Type B pancreatic cell (in vitro differentiated cells): ENCODE data around the gene MREG. TPM values are rescaled to one million over a fixed set of nuclear protein-coding genes. Genes with fewer than 3 reads are reported as not detected.

Experiments used
- DNase-seq: peaks from one replicate; pipeline ENCODE4 v3.0.0; 2021; ENCODE audit warnings: mixed read lengths; ENCODE audit not compliant: unreplicated experiment; ENCODE audit errors: extremely low spot score
- H3K27ac Mint-ChIP-seq: 2 replicates; pipeline ENCODE4 v1.8.0; 2021; ENCODE audit warnings: mild to moderate bottlenecking, mixed read lengths
- H3K27me3 Mint-ChIP-seq: 2 replicates; pipeline ENCODE4 v1.8.0; 2021; ENCODE audit warnings: mixed read lengths
- H3K36me3 Mint-ChIP-seq: 2 replicates; pipeline ENCODE4 v1.8.0; 2021; ENCODE audit warnings: mixed read lengths
- H3K4me1 Mint-ChIP-seq: one replicate; pipeline ENCODE4 v1.8.0; 2021; ENCODE audit warnings: mixed read lengths; ENCODE audit not compliant: unreplicated experiment
- H3K4me3 Mint-ChIP-seq: 2 replicates; pipeline ENCODE4 v1.8.0; 2021; ENCODE audit warnings: mild to moderate bottlenecking, mixed read lengths
- H3K9me3 Mint-ChIP-seq: 2 replicates; pipeline ENCODE4 v1.8.0; 2021; ENCODE audit warnings: mixed read lengths
- total RNA-seq: library from RNA; stranded (reverse); gene quantifications from 2 replicates; pipeline ENCODE4 v1.2.1, GENCODE V29; 2021; ENCODE audit warnings: low replicate concordance
- TF ChIP-seq, protein P1 (sequence below): fragments of 200-600 bp; sonication (generic); conservative IDR thresholded peaks from 2 replicates; pipeline ENCODE4 v1.5.0; 2021; ENCODE audit warnings: antibody characterized with exemption, mild to moderate bottlenecking

The MREG gene
- total RNA-seq, 1 donor from 2014 or later = 15.7 TPM

DNA sequence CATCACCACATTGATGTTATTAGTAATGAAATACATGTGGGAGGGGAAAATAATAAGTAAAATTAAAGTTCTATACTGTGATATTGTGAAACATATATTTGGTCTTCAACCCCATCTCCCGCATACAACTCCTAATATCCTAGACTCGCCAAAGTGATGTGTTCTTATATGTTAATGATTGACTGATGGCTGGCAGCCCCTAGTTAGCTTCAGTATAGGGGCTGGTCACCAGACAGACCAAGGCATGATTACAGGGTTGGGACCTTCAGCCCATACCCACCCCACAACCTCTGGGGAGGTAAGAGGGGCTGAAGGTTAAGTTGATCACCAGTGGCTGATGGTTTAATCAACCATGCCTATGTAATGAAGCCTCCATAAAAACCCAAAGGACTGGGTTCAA, 28.1 kb upstream of the MREG start:
- TF ChIP-seq, protein P1, sequence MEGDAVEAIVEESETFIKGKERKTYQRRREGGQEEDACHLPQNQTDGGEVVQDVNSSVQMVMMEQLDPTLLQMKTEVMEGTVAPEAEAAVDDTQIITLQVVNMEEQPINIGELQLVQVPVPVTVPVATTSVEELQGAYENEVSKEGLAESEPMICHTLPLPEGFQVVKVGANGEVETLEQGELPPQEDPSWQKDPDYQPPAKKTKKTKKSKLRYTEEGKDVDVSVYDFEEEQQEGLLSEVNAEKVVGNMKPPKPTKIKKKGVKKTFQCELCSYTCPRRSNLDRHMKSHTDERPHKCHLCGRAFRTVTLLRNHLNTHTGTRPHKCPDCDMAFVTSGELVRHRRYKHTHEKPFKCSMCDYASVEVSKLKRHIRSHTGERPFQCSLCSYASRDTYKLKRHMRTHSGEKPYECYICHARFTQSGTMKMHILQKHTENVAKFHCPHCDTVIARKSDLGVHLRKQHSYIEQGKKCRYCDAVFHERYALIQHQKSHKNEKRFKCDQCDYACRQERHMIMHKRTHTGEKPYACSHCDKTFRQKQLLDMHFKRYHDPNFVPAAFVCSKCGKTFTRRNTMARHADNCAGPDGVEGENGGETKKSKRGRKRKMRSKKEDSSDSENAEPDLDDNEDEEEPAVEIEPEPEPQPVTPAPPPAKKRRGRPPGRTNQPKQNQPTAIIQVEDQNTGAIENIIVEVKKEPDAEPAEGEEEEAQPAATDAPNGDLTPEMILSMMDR = no peak
- Mint-ChIP-seq H3K9me3 (no peaks in the 10 kb centered on the region), H3K27me3 (no peaks in the 10 kb centered on the region), H3K4me1 (no peaks in the 10 kb centered on the region), H3K36me3 (peaks cover 4% of the 10 kb centered on the region), H3K4me3 (no peak overlapping the region), H3K27ac (no peak overlapping the region)
- no peak for DNase-seq

DNA sequence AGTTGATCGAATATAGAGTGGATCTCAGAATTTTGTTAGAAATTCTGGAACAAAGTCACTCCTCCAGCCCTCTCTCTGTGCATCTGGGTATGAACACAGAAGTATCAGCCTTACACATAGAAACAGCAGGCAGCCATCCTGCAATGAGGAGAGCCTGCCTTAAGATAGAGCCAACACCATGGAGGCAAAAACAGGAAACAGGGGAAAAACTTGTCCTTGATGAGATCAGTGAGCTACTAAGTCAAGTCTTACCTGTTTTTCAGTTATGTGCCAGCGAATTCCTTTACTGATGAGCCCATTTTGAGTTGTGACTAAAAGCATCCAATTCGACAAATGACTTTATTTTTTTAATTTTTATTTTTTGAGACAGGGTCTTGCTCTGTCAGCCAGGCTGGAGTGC, 26.6 kb upstream of the MREG start:
- Mint-ChIP-seq H3K36me3 (peaks cover 4% of the 10 kb centered on the region), H3K4me3 (no peak overlapping the region), H3K9me3 (no peaks in the 10 kb centered on the region), H3K27ac (peak overlapping the region; percentile 76), H3K27me3 (no peaks in the 10 kb centered on the region), H3K4me1 (no peaks in the 10 kb centered on the region)
- TF ChIP-seq, protein P1 = no peak
- no peak for DNase-seq

DNA sequence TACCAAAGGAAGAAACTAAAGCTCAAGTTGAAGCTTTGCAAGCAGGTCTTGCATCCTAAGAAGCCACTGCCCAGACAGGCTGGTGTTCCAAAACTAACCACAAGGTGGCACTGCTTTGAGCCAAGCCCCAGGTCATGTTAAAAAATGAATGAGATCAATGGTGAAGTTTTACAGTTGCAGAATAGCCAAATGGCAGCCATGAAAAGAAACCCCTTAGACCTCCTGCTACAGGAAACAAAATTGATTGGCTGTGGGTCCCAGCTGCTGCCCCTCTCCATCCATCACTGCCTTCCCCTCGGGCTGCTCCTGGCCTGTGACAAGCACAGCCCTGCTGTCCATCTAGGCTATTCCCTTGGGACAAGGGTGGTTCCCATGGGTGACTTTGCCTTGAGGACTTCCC, 20.7 kb upstream of the MREG start:
- TF ChIP-seq, protein P1 = peak; percentile 93
- Mint-ChIP-seq H3K9me3 (no peaks in the 10 kb centered on the region), H3K27me3 (no peaks in the 10 kb centered on the region), H3K4me3 (no peak overlapping the region), H3K36me3 (peaks cover 7% of the 10 kb centered on the region), H3K27ac (no peak overlapping the region), H3K4me1 (peaks cover 5% of the 10 kb centered on the region)
- peak; percentile 79 for DNase-seq

DNA sequence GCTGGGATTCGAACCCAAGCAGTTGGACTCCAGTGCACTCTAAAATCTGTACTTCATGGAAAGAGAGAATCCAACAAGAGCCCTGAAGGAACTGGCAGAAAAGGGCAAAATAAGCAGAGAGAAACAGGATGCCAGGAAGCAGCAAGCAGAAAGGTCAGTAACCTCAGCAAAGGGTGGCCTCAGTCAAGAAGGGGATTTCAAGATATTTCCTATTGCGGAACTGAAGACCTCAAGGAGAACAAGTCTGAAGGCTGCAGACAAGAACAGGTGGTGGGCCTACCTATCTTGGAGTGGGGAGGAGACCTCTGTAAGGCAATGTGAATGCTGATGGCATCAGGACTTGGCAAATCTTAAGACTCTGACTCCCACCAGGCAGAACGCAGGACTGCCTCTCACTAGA, 20.1 kb upstream of the MREG start:
- Mint-ChIP-seq H3K9me3 (no peaks in the 10 kb centered on the region), H3K4me3 (no peak overlapping the region), H3K36me3 (peaks cover 7% of the 10 kb centered on the region), H3K4me1 (peaks cover 5% of the 10 kb centered on the region), H3K27me3 (no peaks in the 10 kb centered on the region), H3K27ac (no peak overlapping the region)
- DNase-seq = no peak
- TF ChIP-seq, protein P1 = no peak

DNA sequence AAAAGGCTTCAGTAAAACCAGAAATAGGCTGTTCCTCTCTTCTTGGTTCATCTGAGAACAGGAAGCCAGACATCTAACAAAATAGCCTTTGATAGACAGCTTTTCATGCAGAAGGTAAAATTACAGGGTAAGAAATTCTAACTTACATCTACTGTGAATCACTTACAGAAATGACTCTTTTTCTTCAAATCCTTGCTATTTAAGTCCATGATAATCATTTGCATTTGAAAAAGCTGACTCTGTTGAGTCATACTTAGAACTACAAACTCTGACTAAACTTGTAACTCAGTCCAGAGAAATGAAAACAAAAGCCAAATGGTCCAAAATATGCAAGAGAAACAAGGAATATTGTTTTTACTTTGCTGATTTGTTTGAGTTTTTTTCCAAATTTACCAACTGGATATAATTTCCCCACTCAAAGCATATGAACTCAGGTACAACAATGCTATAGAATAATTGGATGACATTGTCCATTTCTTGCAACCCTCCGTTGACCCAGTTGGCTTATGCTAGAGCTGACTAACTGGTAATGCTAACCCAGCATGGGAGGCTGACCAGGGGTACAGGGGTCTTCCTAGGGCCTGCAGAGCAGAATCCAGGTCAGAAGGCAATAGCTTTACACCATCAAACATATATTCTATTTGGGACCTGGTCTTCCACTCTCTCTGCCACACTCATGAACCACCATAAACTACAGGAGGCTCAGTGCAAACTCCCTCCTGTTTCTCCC, 18.8 kb upstream of the MREG start:
- DNase-seq = no peak
- H3K27ac Mint-ChIP-seq = no peak overlapping the region

More for the DNA sequence above, 18.8 kb upstream of the MREG start:
- peaks cover 7% of the 10 kb centered on the region for H3K36me3 Mint-ChIP-seq
- no peaks in the 10 kb centered on the region for H3K9me3 Mint-ChIP-seq
- TF ChIP-seq, protein P1 = no peak
- H3K27me3 Mint-ChIP-seq = no peaks in the 10 kb centered on the region
- no peak overlapping the region for H3K4me3 Mint-ChIP-seq
- H3K4me1 Mint-ChIP-seq = peaks cover 5% of the 10 kb centered on the region
